Measurements from ENCODE around the gene ARHGAP27.

Gene ARHGAP27

GRCh38 chr17:45414990-45415881 is 17.4 kb downstream of the ARHGAP27 start:
- no peak for TF ChIP-seq GATA2 (IDR thresholded peaks at IDR 0.05; ENCODE audit: low read depth, low read length)
- no peak for TF ChIP-seq GATA3 (IDR thresholded peaks at IDR 0.05; ENCODE audit: low read depth, low read length)

GRCh38 chr17:45413498-45413923 is 19.2 kb downstream of the ARHGAP27 start:
- no peak for TF ChIP-seq GATA3 (IDR thresholded peaks at IDR 0.05; ENCODE audit: low read depth, low read length)
- no peak for TF ChIP-seq GATA2 (IDR thresholded peaks at IDR 0.05; ENCODE audit: low read depth, low read length)

- TF ChIP-seq GATA3 (IDR thresholded peaks at IDR 0.05; ENCODE audit: low read depth, low read length) = no peak
- TF ChIP-seq GATA2 (IDR thresholded peaks at IDR 0.05; ENCODE audit: low read depth, low read length) = no peak
These were observed 21.1 kb downstream of the ARHGAP27 start for GRCh38 chr17:45411348-45412105.

GRCh38 chr17:45410144-45411091 is 22.3 kb downstream of the ARHGAP27 start:
- TF ChIP-seq GATA3 (IDR thresholded peaks at IDR 0.05; ENCODE audit: low read depth, low read length) (no peak), GATA2 (IDR thresholded peaks at IDR 0.05; ENCODE audit: low read depth, low read length) (no peak)

GRCh38 chr17:45409659-45410076 is 23.0 kb downstream of the ARHGAP27 start:
- TF ChIP-seq GATA3 (IDR thresholded peaks at IDR 0.05; ENCODE audit: low read depth, low read length) = no peak
- no peak for TF ChIP-seq GATA2 (IDR thresholded peaks at IDR 0.05; ENCODE audit: low read depth, low read length)

GRCh38 chr17:45408611-45409421 is 23.9 kb downstream of the ARHGAP27 start:
- no peak for TF ChIP-seq GATA2 (IDR thresholded peaks at IDR 0.05; ENCODE audit: low read depth, low read length)

- no peak for TF ChIP-seq GATA3 (IDR thresholded peaks at IDR 0.05; ENCODE audit: low read depth, low read length)
- no peak for TF ChIP-seq GATA2 (IDR thresholded peaks at IDR 0.05; ENCODE audit: low read depth, low read length)
These were observed 26.6 kb downstream of the ARHGAP27 start for GRCh38 chr17:45406107-45406506.

GRCh38 chr17:45405250-45406086 is 27.2 kb downstream of the ARHGAP27 start:
- TF ChIP-seq GATA2 (IDR thresholded peaks at IDR 0.05; ENCODE audit: low read depth, low read length) (no peak), GATA3 (IDR thresholded peaks at IDR 0.05; ENCODE audit: low read depth, low read length) (no peak)

GRCh38 chr17:45404870-45405249 is 27.8 kb downstream of the ARHGAP27 start:
- TF ChIP-seq GATA2 (IDR thresholded peaks at IDR 0.05; ENCODE audit: low read depth, low read length) (no peak), GATA3 (IDR thresholded peaks at IDR 0.05; ENCODE audit: low read depth, low read length) (no peak)

- TF ChIP-seq GATA3 (IDR thresholded peaks at IDR 0.05; ENCODE audit: low read depth, low read length) (no peak), GATA2 (IDR thresholded peaks at IDR 0.05; ENCODE audit: low read depth, low read length) (no peak)
These were observed 28.7 kb downstream of the ARHGAP27 start for GRCh38 chr17:45403906-45404490.

GRCh38 chr17:45402916-45403315 is 29.8 kb downstream of the ARHGAP27 start:
- TF ChIP-seq GATA2 (IDR thresholded peaks at IDR 0.05; ENCODE audit: low read depth, low read length) = no peak
- TF ChIP-seq GATA3 (IDR thresholded peaks at IDR 0.05; ENCODE audit: low read depth, low read length) = no peak

GRCh38 chr17:45398800-45399199 is 33.9 kb downstream of the ARHGAP27 start:
- TF ChIP-seq GATA3 (IDR thresholded peaks at IDR 0.05; ENCODE audit: low read depth, low read length) = no peak
- TF ChIP-seq GATA2 (IDR thresholded peaks at IDR 0.05; ENCODE audit: low read depth, low read length) = no peak

All from SH-SY5Y (cell line).